IgD-negative memory B cell (primary cell): ENCODE results near the gene PLEKHN1. TPM values are rescaled to one million over a fixed set of nuclear protein-coding genes. Genes with fewer than 3 reads are reported as not detected.
"Not testable (repeated sequence)": the region's sequence is repeated elsewhere in the genome, so short reads cannot be mapped to it uniquely, and the experiment has no call there.

Source experiments
- H3K27ac Mint-ChIP-seq, 3 donors: one replicate each; pipeline ENCODE4 v1.8.0; 2020 to 2022; ENCODE audit warnings: mild to moderate bottlenecking in 3 of 3, mixed read lengths in 3 of 3, moderate library complexity in 1 of 3
- H3K27me3 Mint-ChIP-seq: one replicate; pipeline ENCODE4 v1.8.0; 2021; ENCODE audit warnings: mixed read lengths
- H3K36me3 Mint-ChIP-seq: one replicate; pipeline ENCODE4 v1.8.0; 2020; ENCODE audit warnings: mild to moderate bottlenecking, mixed read lengths
- H3K4me1 Mint-ChIP-seq, 3 donors: one replicate each; pipeline ENCODE4 v1.8.0; 2020 to 2022; ENCODE audit warnings: mixed read lengths in 3 of 3, mild to moderate bottlenecking in 1 of 3
- H3K4me3 Mint-ChIP-seq, 4 donors: one replicate each; pipeline ENCODE4 v1.8.0; 2020 to 2022; ENCODE audit warnings: mild to moderate bottlenecking in 4 of 4, mixed read lengths in 4 of 4, moderate library complexity in 3 of 4
- H3K9me3 Mint-ChIP-seq, 3 donors: one replicate each; pipeline ENCODE4 v1.8.0; 2020 to 2021; ENCODE audit warnings: mixed read lengths in 3 of 3, mild to moderate bottlenecking in 1 of 3
- polyA plus RNA-seq: library from polyadenylated mRNA; unstranded; fragments of 300-500 nt; fragmentation: Illumina TruSeq; gene quantifications from one replicate; pipeline ENCODE4 v1.2.3, GENCODE V29; 2021

PLEKHN1 gene
- polyA plus RNA-seq, 1 donor from 2014 or later: 0.14 TPM

- no peaks in the 10 kb centered on the region for H3K9me3 Mint-ChIP-seq
- peaks cover 39% of the 10 kb centered on the region for H3K27me3 Mint-ChIP-seq
- peaks cover 5 to 10% (median 6%) of the 10 kb centered on the region in 3 donors for H3K4me1 Mint-ChIP-seq
- H3K4me3 Mint-ChIP-seq: peak overlapping the region in 1 of 4 donors; percentile 28
- H3K36me3 Mint-ChIP-seq: no peaks in the 10 kb centered on the region
- H3K27ac Mint-ChIP-seq: peak overlapping the region in 1 of 3 donors; percentile 77
Measured at GRCh38 chr1:1003618-1004419, 37.5 kb downstream of the PLEKHN1 start.

GRCh38 chr1:1004420-1004779 is 38.1 kb downstream of the PLEKHN1 start:
- H3K9me3 Mint-ChIP-seq: peaks cover 0 to 2% (median 0%) of the 10 kb centered on the region in 3 donors
- H3K27me3 Mint-ChIP-seq: peaks cover 42% of the 10 kb centered on the region
- H3K4me3 Mint-ChIP-seq: peak overlapping the region in 1 of 4 donors; percentile 66
- peak overlapping the region in 1 of 3 donors; percentile 76 for H3K27ac Mint-ChIP-seq
- no peaks in the 10 kb centered on the region for H3K36me3 Mint-ChIP-seq
- H3K4me1 Mint-ChIP-seq: peaks cover 9 to 10% (median 10%) of the 10 kb centered on the region in 3 donors

GRCh38 chr1:1004780-1005697 is 38.8 kb downstream of the PLEKHN1 start:
- Mint-ChIP-seq H3K36me3 (no peaks in the 10 kb centered on the region), H3K4me3 (peak overlapping the region in 2 of 4 donors; percentile 66 to 71), H3K4me1 (peaks cover 9 to 10% (median 10%) of the 10 kb centered on the region in 3 donors)

DNA sequence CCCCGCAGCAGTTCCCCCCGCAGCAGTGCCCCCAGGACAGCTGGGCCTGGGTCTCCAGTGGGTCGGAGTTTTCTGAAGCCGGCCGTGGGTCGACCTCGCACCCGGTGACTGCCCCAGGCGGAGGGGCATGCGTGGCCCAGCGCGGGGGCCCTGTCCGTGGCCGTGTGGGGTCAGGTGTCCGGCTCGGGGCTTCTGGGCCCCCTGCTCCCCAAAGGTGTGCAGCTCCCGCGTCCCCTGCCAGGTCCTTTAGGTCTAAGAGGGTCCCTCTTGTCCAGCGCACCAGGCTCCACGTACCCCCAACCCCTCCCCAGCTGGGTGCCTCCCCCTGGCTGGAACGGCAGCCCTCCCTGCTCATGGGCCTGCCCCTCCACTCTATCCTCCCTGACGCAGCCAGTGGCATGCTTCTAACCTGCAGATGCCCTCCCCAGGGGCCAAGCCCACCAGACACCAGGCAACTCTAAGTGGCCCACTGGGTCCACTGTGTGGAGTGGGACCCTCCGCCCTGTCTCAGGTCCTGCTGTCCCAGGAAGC is 39.6 kb downstream of the PLEKHN1 start:
- H3K4me3 Mint-ChIP-seq: peak overlapping the region in 1 of 4 donors; percentile 66
- peaks cover 39% of the 10 kb centered on the region for H3K27me3 Mint-ChIP-seq
- H3K27ac Mint-ChIP-seq: no peak overlapping the region
- peaks cover 7 to 10% (median 10%) of the 10 kb centered on the region in 3 donors for H3K4me1 Mint-ChIP-seq
- H3K9me3 Mint-ChIP-seq: peaks cover 0 to 2% (median 0%) of the 10 kb centered on the region in 3 donors
- no peaks in the 10 kb centered on the region for H3K36me3 Mint-ChIP-seq

More at GRCh38 chr1:1004780-1005697, 38.8 kb downstream of the PLEKHN1 start:
- H3K27ac Mint-ChIP-seq: peak overlapping the region in 1 of 3 donors; percentile 76
- H3K9me3 Mint-ChIP-seq: peaks cover 0 to 2% (median 0%) of the 10 kb centered on the region in 3 donors
- peaks cover 42% of the 10 kb centered on the region for H3K27me3 Mint-ChIP-seq

- H3K4me3 Mint-ChIP-seq: no peak overlapping the region
- H3K9me3 Mint-ChIP-seq: peaks cover 0 to 2% (median under 1%) of the 10 kb centered on the region in 3 donors
- no peaks in the 10 kb centered on the region for H3K36me3 Mint-ChIP-seq
Measured at GRCh38 chr1:1006305-1007159, 40.2 kb downstream of the PLEKHN1 start.

DNA sequence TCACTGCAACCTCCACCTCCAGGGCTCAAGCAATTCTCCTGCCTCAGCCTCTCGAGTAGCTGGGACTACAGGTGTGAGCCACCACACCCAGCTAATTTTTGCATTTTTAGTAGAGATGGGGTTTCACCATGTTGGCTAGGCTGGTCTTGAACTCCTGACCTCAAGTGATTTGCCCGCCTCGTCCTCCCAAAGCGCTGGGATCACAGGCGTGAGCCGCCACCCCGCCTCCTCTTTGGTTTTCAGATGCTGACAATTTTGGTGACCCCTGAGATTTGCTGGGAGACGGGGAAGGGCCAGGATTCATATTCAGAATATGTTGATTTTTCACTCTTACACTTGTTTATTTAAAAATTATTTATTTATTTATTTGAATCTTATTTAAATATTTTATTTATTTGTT is 43.8 kb downstream of the PLEKHN1 start:
- H3K36me3 Mint-ChIP-seq, H3K9me3 Mint-ChIP-seq, H3K27ac Mint-ChIP-seq: not testable (repeated sequence)
- Mint-ChIP-seq H3K4me1 (peaks cover 10 to 19% (median 16%) of the 10 kb centered on the region in 3 donors), H3K4me3 (peak overlapping the region in 1 of 4 donors; percentile 87), H3K27me3 (peaks cover 16% of the 10 kb centered on the region)

More at GRCh38 chr1:1006305-1007159, 40.2 kb downstream of the PLEKHN1 start:
- Mint-ChIP-seq H3K4me1 (peaks cover 7 to 10% (median 10%) of the 10 kb centered on the region in 3 donors), H3K27ac (no peak overlapping the region), H3K27me3 (peaks cover 37% of the 10 kb centered on the region)

GRCh38 chr1:1011396-1011949 is 45.2 kb downstream of the PLEKHN1 start:
- H3K4me1 Mint-ChIP-seq: peaks cover 10 to 19% (median 16%) of the 10 kb centered on the region in 3 donors
- peaks cover 12% of the 10 kb centered on the region for H3K27me3 Mint-ChIP-seq
- H3K4me3 Mint-ChIP-seq: peak overlapping the region in 2 of 4 donors; percentile 33 to 87
- H3K27ac Mint-ChIP-seq: peak overlapping the region in 2 of 3 donors; percentile 14 to 93
- peaks cover 0 to 2% (median 2%) of the 10 kb centered on the region in 3 donors for H3K9me3 Mint-ChIP-seq
- no peaks in the 10 kb centered on the region for H3K36me3 Mint-ChIP-seq

DNA sequence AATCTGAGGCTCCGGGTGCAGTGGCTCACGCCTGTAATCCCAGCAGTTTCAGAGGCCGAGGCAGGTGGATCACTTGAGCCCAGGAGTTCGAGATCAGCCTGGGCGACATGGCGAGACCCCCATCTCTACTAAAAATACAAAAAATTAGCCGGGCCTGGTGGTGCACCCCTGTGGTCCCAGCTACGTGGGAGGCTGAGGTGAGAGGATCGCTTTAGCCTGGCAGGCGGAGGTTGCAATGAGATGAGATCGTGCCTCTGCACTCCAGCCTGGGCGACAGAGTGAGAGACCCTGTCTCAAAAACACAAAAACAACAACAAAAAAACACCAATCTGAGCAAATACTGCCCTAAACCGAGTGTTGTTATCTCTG is 46.4 kb downstream of the PLEKHN1 start:
- Mint-ChIP-seq H3K27ac (peak overlapping the region; percentile 72 to 96 (median 84)), H3K4me1 (peaks cover 12 to 22% (median 16%) of the 10 kb centered on the region in 3 donors), H3K4me3 (peak overlapping the region; percentile 87 to 97 (median 97))
- not testable (repeated sequence) for H3K27me3 Mint-ChIP-seq, H3K9me3 Mint-ChIP-seq, H3K36me3 Mint-ChIP-seq

DNA sequence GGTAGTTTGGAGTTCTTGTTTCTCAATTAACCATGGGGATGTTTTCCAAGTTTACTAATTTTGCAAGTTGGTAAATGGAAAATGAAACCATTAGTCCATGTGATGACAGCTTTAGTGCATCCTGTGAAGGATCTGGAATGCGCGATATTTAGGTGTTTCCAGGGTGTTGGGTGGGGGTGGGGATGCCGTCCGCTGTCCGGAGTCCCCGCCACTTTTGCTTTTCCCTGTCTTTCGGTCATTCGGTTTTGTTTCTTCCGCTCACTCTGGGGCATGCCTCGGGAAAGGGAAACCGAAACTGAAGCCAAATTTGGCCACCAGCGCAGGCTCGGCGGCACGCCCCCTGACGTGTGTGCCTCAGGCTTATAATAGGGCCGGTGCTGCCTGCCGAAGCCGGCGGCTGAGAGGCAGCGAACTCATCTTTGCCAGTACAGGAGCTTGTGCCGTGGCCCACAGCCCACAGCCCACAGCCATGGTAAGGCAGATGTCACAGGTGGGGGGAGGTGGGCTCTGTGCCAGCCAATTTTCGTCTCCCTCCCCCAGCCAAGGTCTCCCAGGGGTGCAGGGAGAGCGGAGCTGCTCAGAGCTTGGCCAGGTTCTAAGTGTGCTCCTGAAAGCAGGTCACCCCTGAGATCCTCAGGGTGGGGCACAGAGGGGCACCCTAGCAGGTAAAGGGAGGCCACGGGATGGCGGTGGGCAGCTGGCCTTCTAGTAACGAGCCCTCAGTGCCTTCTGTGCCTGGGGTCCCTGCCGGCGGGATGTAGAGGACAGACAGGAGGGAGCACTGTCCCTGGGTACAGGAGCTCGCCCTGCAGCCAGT is 47.0 kb downstream of the PLEKHN1 start, which contains the start of gene ISG15:
Gene ISG15 (plus strand): TSS at position 393 of the 817 bp plus-strand sequence. CDS start 77 bp downstream, at position 470.
- H3K27ac Mint-ChIP-seq: peak within 1 kb of the TSS; percentile 72 to 96 (median 84)
- H3K36me3 Mint-ChIP-seq: no peaks in the 10 kb centered on the region
- H3K9me3 Mint-ChIP-seq: peaks cover 0 to 2% (median 2%) of the 10 kb centered on the region in 3 donors
- H3K4me3 Mint-ChIP-seq: peak within 1 kb of the TSS; percentile 87 to 97 (median 97)
- H3K4me1 Mint-ChIP-seq: peaks cover 11 to 22% (median 12%) of the 10 kb centered on the region in 3 donors
- H3K27me3 Mint-ChIP-seq: peaks cover 4% of the 10 kb centered on the region

DNA sequence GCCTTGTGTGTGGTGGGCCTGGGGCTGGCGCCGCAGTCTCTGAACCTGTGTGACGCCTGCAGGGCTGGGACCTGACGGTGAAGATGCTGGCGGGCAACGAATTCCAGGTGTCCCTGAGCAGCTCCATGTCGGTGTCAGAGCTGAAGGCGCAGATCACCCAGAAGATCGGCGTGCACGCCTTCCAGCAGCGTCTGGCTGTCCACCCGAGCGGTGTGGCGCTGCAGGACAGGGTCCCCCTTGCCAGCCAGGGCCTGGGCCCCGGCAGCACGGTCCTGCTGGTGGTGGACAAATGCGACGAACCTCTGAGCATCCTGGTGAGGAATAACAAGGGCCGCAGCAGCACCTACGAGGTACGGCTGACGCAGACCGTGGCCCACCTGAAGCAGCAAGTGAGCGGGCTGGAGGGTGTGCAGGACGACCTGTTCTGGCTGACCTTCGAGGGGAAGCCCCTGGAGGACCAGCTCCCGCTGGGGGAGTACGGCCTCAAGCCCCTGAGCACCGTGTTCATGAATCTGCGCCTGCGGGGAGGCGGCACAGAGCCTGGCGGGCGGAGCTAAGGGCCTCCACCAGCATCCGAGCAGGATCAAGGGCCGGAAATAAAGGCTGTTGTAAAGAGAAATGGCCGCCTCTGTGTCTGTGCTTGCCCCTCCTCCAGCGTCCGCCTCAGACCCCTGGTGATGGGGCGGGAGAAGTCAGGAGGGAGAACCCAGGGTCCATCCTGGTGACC is 47.8 kb downstream of the PLEKHN1 start:
- peak overlapping the region; percentile 72 to 96 (median 84) for H3K27ac Mint-ChIP-seq

DNA sequence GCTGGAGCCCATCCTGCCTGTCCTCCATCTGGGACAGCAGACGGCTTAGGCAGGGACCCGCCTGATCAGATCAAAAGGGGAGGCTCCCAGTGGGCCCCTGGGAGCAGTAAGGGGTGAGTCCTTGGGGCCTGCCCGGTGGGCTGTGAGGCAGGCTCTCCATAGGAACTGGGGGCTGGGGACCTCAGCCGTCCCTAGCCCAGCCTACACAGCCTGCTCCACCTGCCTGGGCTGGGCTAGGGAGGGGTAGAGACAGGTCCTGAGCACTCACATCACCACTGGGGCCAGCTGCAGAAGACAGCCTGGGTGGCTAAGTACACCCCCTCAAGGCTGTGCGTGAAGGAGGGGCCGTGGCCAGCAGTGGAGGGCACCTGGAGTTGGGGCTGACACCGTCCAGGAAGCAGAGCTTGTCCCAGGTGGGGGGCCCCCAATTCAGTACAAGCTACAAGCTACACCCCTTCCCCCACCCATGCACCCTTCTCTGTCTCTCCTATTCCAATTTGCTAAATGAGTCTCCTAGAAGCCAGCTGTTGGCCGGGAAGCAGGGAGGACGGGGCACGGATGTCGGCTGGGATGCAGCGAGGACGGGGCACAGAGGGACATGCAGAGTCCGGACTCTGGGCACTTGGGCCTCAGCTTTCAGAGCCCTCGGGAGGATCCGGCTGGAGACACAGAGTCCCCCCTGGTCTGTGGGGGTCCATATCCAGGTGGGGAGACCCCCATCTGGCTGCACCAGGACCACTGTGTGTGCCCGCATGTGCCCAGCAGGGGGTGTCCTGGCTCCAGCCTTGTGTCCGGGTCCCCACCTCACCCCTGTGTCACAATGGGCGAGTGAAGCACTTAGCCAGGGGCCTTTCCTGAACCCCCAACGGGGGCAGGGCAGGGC is 48.8 kb downstream of the PLEKHN1 start:
- H3K4me1 Mint-ChIP-seq: peaks cover 5 to 21% (median 11%) of the 10 kb centered on the region in 3 donors
- H3K4me3 Mint-ChIP-seq: peak overlapping the region in 1 of 4 donors; percentile 87
- H3K27ac Mint-ChIP-seq: peak overlapping the region in 1 of 3 donors; percentile 72
- peaks cover 1% of the 10 kb centered on the region for H3K27me3 Mint-ChIP-seq
- peaks cover 0 to 2% (median 0%) of the 10 kb centered on the region in 3 donors for H3K9me3 Mint-ChIP-seq
- no peaks in the 10 kb centered on the region for H3K36me3 Mint-ChIP-seq

More for the DNA sequence above, 47.8 kb downstream of the PLEKHN1 start:
- H3K9me3 Mint-ChIP-seq: peaks cover 0 to 2% (median 1%) of the 10 kb centered on the region in 3 donors
- peaks cover 7 to 21% (median 11%) of the 10 kb centered on the region in 3 donors for H3K4me1 Mint-ChIP-seq
- no peaks in the 10 kb centered on the region for H3K36me3 Mint-ChIP-seq
- H3K27me3 Mint-ChIP-seq: peaks cover 3% of the 10 kb centered on the region
- H3K4me3 Mint-ChIP-seq: peak overlapping the region; percentile 87 to 97 (median 97)
